Activated gamma-delta T cell treated with Interleukin-2 at 50 U/mL for 16 hours (primary cell): ENCODE results near the gene NANOS2.
A peak's percentile ranks its signal among the peaks of the same experiment; 100 is the strongest.
"Not testable (repeated sequence)": the region's sequence is repeated elsewhere in the genome, so short reads cannot be mapped to it uniquely, and the experiment has no call there.

Experiments
- DNase-seq: peaks from one replicate; pipeline ENCODE4 v3.0.0-alpha.2; 2020

The NANOS2 gene

DNA sequence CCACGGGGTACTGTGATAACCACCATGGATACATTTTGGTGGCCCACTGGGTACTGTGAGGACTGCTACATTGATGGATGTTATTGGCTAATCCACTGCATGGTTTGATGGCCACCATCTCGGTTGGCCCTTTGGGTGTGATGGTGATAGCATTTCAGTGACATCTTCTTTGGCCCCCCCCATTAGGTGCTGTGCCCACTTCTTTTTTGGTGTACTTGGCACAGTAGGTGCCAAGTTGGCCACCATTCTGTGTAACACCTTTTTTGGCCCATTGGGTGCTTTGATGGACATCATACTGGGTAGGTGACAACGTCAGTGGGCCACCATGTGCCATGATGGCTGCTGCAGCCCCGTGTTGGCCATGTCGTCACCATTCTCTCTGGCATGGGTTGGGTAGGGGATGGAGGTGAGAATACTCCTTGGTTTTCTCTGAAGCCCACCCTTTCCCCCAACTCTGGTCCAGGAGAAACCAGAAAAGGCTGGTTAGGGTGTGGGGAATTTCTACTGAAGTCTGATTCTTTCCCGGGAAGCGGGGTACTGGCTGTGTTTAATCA lies 41.3 kb downstream of the NANOS2 start:
- DNase-seq: no peak

DNA sequence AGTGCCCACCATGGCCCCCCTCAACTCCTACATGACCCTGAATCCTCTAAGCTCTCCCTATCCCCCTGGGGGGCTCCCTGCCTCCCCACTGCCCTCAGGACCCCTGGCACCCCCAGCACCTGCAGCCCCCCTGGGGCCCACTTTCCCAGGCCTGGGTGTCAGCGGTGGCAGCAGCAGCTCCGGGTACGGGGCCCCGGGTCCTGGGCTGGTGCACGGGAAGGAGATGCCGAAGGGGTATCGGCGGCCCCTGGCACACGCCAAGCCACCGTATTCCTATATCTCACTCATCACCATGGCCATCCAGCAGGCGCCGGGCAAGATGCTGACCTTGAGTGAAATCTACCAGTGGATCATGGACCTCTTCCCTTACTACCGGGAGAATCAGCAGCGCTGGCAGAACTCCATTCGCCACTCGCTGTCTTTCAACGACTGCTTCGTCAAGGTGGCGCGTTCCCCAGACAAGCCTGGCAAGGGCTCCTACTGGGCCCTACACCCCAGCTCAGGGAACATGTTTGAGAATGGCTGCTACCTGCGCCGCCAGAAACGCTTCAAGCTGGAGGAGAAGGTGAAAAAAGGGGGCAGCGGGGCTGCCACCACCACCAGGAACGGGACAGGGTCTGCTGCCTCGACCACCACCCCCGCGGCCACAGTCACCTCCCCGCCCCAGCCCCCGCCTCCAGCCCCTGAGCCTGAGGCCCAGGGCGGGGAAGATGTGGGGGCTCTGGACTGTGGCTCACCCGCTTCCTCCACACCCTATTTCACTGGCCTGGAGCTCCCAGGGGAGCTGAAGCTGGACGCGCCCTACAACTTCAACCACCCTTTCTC lies 42.3 kb downstream of the NANOS2 start:
- DNase-seq: no peak

DNA sequence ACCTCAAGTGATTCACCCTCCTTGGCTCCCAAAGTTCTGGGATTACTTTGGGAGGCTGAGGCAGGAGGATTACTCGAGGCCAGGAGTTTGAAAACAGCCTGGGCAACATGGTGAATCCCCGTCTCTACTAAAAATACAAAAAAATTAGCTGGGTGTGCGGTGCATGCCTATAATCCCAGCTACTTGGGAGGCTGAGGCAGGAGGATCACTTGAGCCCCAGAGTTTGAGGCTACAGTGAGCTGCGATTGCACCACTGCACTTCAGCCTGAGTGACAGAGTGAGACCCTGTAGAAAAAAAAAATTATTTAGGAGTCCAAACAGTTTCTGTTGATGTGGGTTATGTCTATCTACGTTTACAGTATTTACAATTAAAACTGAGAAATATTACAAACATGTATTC lies 43.8 kb downstream of the NANOS2 start:
- no peak for DNase-seq

DNA sequence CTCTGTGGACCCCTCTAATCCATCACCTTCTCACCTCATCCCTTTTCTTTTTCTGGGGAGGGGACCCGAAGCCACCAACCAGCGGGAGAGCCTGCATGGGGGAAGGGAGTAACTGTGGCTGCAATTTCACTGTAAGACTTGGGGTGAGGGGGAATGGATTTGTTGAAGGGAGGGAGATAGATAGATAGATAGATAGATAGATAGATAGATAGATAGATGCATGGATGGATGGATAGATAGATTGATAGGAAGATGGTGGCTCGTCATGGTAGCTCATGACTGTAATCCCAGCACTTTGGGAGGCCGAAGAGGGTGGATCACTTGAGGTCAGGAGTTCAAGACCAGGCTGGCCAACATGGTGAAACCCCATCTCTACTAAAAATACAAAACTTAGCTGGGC lies 47.3 kb downstream of the NANOS2 start:
- not testable (repeated sequence) for DNase-seq

DNA sequence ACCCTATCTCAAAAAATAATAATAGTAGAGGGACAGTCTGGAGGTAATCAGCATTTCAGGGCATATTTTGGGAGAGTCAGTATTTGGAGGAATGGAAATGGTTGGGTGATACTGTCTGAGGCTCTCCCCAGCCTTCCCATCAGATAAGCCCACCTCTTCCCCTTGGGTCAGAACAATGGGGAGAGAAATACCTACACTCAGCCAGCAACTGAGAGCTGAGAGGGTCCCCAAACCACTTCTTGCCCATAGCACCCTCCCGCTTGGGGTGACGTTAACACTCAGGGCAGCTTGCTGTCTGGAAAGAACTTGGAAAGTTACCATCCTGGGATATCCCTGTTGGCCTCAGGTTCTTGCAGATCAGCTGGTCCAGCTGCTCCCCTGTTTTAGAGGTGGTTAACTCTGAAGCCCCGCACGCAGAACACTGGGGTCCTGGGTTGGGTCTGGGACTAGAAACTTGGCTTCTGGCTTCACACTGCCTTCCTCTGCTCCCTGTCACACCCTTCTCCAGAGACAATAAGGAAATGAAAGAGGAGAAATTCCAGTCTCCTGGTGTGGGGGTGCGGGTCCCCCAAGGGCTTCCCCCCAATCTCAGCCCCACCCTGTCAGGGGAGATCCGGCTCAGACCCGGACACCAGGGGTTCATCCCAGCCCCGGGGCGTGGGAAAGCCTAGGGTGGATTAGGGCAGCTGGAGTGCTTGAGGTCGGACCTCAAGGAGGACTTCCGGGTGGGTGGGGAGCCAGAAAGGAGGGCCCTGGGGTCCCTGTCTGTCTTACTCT lies 48.0 kb downstream of the NANOS2 start:
- DNase-seq: no peak

DNA sequence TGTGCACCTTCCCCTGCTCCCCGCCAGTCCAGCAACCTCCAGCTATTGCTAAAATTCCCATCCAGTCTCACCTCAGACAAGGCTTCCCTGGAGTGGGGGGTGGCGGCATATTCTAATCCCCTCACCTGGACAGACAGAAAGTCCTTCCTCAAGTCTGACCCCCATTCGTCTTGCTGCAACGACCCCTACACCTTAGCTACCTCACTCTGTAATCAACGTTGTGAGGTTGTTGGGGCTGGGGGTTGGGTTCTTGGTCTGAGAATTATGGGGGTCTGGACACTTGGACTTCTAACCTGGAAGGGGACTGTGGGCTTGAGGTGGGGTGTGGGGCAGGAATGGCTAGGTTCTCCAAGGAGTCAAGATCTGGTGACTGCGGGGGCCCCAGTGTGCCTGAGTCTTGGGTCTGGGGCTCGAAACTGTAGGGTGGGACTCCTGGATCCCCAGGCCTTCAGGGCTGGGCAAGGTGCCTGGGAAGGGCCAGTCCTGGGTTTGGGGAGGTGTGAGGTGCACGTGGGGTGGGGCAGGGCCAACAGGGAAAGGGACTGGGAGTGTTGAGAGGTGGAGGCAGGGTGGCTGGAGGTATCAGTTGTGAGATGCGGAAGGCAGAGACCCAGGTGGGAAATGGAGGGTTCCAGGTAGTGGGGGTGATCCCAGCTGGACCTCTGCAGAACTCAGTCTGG lies 49.2 kb downstream of the NANOS2 start:
- DNase-seq: no peak

DNA sequence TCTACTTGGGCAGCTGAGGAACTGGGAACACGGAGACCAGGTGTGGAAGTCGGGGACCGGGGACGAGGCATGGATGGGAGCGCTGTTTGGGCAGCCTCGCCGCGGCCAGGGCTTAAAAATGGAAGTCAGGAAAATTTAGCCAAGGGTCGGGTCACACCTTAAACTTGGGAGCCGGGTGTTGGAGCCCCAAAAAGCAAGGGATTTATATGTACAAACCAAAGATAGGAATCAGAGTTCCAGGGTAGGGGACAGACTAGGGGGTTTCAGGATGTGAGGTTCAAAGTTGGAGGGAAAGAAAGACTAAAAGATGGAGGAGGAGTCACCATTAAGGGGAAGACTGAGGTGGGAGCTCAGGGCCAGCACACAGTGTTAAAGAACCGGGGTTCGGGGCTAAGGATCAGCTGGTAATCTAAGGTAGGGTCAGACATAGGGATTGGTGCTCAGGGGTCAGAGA lies 49.9 kb downstream of the NANOS2 start:
- DNase-seq: no peak

DNA sequence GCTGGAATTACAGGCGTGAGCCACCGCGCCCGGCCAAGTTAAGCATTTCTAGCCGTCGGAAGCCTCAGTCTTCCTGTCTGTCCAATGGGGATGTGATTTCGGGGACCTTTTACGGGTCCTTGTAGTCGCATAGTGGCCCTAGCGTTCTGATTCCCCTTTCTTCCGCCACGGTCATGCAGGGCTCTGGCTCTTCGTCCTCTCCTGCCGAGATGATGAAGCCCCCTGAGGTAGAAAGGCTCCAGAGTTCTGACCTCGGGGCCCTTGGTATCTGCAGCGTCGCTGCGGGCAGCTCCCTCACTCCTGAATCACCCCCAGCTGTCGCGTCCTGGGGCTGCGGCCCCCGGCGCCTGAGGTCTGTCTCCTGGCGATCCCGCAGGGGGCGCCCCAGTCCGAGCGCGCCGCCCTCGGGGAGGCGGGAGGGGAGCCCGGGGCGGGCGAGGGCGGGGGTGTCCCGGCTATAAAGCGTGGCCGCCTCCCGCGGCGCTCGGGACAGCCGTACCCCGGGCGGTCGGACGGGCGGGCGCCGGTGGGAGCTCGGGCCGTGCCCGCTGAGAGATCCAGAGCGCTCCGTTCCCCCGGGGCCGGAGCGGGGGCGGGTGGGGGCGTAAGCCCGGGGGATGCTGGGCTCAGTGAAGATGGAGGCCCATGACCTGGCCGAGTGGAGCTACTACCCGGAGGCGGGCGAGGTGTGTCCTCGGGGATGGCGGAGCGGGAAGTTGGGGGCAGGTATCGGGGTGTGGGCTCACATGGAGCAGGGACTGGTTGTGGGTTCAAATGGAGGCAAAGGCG lies 50.5 kb downstream of the NANOS2 start, which contains the start of gene FOXA3:
Gene FOXA3 (plus strand): TSS at position 487 of the 789 bp plus-strand sequence. CDS start 131 bp downstream, at position 618.
- DNase-seq: peak; percentile 47

DNA sequence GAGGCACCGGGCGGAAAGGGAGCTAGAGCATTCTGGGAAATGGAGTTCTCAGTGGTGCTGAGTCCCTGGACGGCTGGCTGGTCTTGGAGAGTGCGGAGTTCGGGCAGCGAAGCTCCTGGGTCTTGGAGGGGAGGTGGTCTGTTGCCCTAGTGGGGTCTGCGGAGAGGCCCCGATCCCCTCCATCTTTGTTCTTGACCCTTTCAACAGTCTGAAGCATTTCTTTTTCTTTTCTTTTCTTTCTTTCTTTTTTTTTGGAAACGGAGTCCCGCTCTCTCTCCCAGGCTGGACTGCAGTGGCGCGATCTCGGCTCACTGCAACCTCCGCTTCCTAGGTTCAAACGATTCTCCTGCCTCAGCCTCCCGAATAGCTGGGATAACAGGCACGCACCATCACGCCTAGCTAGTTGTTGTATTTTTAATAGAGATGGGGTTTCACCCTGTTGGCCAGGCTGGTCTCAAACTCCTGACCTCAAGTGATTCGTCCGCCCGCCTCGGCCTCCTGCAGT lies 51.2 kb downstream of the NANOS2 start:
- no peak for DNase-seq
